ENCODE measurements around the gene EFHC1. TPM values are rescaled to one million over a fixed set of nuclear protein-coding genes. Genes with fewer than 3 reads are reported as not detected.

The EFHC1 gene
- polyA plus RNA-seq, 1 donor (not counting 4 experiments of a cell fraction or from before 2014, with no cell fraction given), result 20.5 TPM

GRCh38 chr6:52507557-52508260 is 87.6 kb downstream of the EFHC1 start:
- Histone ChIP-seq H3K79me2 (ENCODE audit: control insufficient read depth, insufficient read depth, low read length) (no peaks in the 10 kb centered on the region), H3K27ac (ENCODE audit: control insufficient read depth, insufficient read depth, low read length) (no peak overlapping the region), H3K4me1 (ENCODE audit: control insufficient read depth, extremely low read depth, insufficient read depth, low read length) (peaks cover 52% of the 10 kb centered on the region), H3K9me3 (ENCODE audit: control insufficient read depth, low read depth, low read length) (no peaks in the 10 kb centered on the region), H3K4me3 (ENCODE audit: control insufficient read depth in 2 of 3, extremely low read depth in 1 of 3, insufficient read depth in 2 of 3, low read depth in 1 of 3, low read length in 3 of 3) (no peak overlapping the region), H3K36me3 (ENCODE audit: control insufficient read depth in 2 of 2, extremely low read depth in 1 of 2, insufficient read depth in 2 of 2, low read length in 2 of 2) (peaks cover 3 to 21% of the 10 kb centered on the region in 2 experiments), H3K4me2 (ENCODE audit: control insufficient read depth, extremely low read depth, insufficient read depth, low read depth, low read length) (no peak overlapping the region), H4K20me1 (ENCODE audit: control insufficient read depth, extremely low read depth, insufficient read depth, low read length) (no peaks in the 10 kb centered on the region), H3K27me3 (ENCODE audit: control insufficient read depth, extremely low read depth, insufficient read depth, low read length) (no peaks in the 10 kb centered on the region), H3K9ac (ENCODE audit: control insufficient read depth, extremely low read depth, insufficient read depth, low read length) (no peak overlapping the region), H3K9me1 (ENCODE audit: control insufficient read depth, extremely low read depth, insufficient read depth, low read length) (no peaks in the 10 kb centered on the region), H2AFZ (ENCODE audit: control insufficient read depth, low read length) (no peak overlapping the region)
- TF ChIP-seq EZH2 (IDR thresholded peaks at IDR 0.05; ENCODE audit: low read length), result no peak
- TF ChIP-seq CTCF (optimal IDR thresholded peaks at IDR 0.05 in 1 of 3, IDR thresholded peaks at IDR 0.05 in 1 of 3, conservative IDR thresholded peaks at IDR 0.05 in 1 of 3; ENCODE audit: extremely low read depth in 1 of 3, insufficient read depth in 2 of 3, low read length in 3 of 3), result no peak
- no peak for DNase-seq (ENCODE audit: low read depth, low spot score)
- dilution Hi-C loops (cut with MboI; ENCODE audit: extremely low pct_ligation_motif_present, low sequenced_read_pairs), result no loop called here
- FAIRE-seq, result no peak

GRCh38 chr6:52508261-52508739 is 88.2 kb downstream of the EFHC1 start:
- Histone ChIP-seq H2AFZ (ENCODE audit: control insufficient read depth, low read length) (no peak overlapping the region), H4K20me1 (ENCODE audit: control insufficient read depth, extremely low read depth, insufficient read depth, low read length) (no peaks in the 10 kb centered on the region), H3K36me3 (ENCODE audit: control insufficient read depth in 2 of 2, extremely low read depth in 1 of 2, insufficient read depth in 2 of 2, low read length in 2 of 2) (peaks cover 3 to 23% of the 10 kb centered on the region in 2 experiments), H3K9me3 (ENCODE audit: control insufficient read depth, low read depth, low read length) (no peaks in the 10 kb centered on the region), H3K4me3 (ENCODE audit: control insufficient read depth in 2 of 3, extremely low read depth in 1 of 3, insufficient read depth in 2 of 3, low read depth in 1 of 3, low read length in 3 of 3) (no peak overlapping the region), H3K9ac (ENCODE audit: control insufficient read depth, extremely low read depth, insufficient read depth, low read length) (no peak overlapping the region), H3K27me3 (ENCODE audit: control insufficient read depth, extremely low read depth, insufficient read depth, low read length) (no peaks in the 10 kb centered on the region), H3K4me2 (ENCODE audit: control insufficient read depth, extremely low read depth, insufficient read depth, low read depth, low read length) (no peak overlapping the region), H3K27ac (ENCODE audit: control insufficient read depth, insufficient read depth, low read length) (no peak overlapping the region), H3K4me1 (ENCODE audit: control insufficient read depth, extremely low read depth, insufficient read depth, low read length) (peaks cover 47% of the 10 kb centered on the region), H3K9me1 (ENCODE audit: control insufficient read depth, extremely low read depth, insufficient read depth, low read length) (no peaks in the 10 kb centered on the region), H3K79me2 (ENCODE audit: control insufficient read depth, insufficient read depth, low read length) (no peaks in the 10 kb centered on the region)
- dilution Hi-C loops (cut with MboI; ENCODE audit: extremely low pct_ligation_motif_present, low sequenced_read_pairs), result no loop called here
- FAIRE-seq, result no peak
- DNase-seq (ENCODE audit: low read depth, low spot score), result no peak
- TF ChIP-seq CTCF (optimal IDR thresholded peaks at IDR 0.05 in 1 of 3, IDR thresholded peaks at IDR 0.05 in 1 of 3, conservative IDR thresholded peaks at IDR 0.05 in 1 of 3; ENCODE audit: extremely low read depth in 1 of 3, insufficient read depth in 2 of 3, low read length in 3 of 3), result no peak
- TF ChIP-seq EZH2 (IDR thresholded peaks at IDR 0.05; ENCODE audit: low read length), result no peak

Data from keratinocyte (primary cell).